Stimulated activated CD8-positive, alpha-beta memory T cell treated with anti-CD3 and anti-CD28 coated beads, Interleukin-4, amount 100 ng/mL, for 4 hours (primary cell): ENCODE measurements around the gene STMP1.
"Not testable (repeated sequence)": the region's sequence is repeated elsewhere in the genome, so short reads cannot be mapped to it uniquely, and the experiment has no call there.

Source experiments
- DNase-seq, 2 donors: peaks; one replicate each; pipeline ENCODE4 v3.0.0-alpha.2; 2020; ENCODE audit warnings: low read depth in 2 of 2, low spot score in 1 of 2

Gene STMP1

DNA sequence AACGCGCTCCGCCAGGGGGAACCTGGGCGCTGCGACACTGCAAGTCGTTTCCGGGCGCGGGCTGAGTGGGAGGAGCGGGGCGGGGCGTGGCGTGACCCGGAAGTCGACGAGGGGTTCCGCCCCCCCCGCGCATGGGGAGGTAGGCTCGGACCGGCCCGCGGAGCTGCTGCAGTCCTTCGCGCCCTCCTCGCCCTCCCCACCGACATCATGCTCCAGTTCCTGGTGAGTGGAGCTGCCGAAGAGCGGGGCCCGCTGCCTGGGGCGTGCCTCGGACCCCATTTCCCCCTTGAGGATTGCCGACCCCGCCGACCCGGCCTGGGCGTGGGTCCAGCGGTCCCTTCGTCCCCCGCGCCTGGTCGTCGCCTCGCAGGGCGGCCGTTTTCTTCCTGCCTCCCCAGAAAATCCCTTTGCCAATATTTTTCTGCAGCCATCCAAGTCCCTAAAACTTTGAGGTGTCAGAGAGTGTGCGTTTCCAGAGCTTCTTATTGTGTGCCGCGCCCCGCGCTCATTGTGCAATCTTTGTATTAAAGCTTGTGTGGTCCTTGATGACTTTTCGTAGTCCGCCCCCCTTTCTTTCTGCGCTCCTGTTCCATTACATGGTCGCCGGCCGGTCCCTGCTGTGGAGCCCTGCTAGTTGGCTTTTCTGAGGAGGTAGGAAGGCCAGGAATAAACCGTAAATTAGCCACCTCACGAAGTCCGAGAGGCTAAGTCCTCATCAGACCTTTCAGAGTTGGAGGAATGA lies at the start of gene STMP1:
STMP1 (plus strand) TSS at position 142 of the 742 bp plus-strand sequence.
- peak; percentile 92 to 95 for DNase-seq

GRCh38 chr7:135616136-135616535 lies 46.2 kb upstream of the STMP1 start:
- no peak for DNase-seq

DNA sequence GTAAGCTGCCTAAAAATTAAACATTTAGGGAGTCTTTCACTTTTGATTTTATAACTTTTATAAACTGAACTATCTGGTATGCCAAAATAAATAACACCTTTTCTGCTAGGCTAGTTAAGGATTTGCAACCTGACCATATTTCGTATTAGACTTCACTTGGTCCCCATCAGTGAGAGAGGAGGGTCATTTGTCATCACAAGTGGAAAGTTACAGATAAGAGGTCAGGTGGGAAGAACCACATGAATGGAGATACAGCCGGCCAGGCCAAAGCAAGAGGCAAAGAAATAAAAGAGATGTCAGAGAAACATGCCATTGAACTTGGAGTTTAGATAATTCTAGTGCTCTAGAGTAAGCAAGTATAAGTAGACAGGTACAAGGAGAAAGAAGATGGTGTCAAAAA lies 44.5 kb upstream of the STMP1 start:
- DNase-seq: no peak

DNA sequence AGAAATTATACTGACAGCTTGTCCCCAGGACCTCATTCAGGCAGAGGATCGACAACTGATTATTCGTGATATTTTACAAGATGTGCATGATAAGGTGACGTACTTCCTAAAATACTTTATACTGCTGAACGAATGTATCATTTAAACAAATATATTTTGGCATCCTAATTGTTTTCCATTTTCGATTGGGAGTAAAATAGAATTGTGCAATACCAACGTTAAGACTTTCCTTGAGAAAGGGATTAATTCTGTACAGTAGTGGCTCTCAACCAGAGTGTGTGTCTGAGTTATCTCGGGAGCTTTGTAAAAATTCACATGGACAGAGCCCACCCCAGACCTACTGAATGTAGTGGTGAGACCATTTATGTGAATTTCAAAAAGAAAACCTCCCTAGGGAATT lies 43.8 kb upstream of the STMP1 start:
- DNase-seq: no peak

- DNase-seq: no peak
These were observed 41.9 kb upstream of the STMP1 start for GRCh38 chr7:135620447-135620846.

GRCh38 chr7:135620980-135621850 lies 41.1 kb upstream of the STMP1 start:
- no peak for DNase-seq

DNA sequence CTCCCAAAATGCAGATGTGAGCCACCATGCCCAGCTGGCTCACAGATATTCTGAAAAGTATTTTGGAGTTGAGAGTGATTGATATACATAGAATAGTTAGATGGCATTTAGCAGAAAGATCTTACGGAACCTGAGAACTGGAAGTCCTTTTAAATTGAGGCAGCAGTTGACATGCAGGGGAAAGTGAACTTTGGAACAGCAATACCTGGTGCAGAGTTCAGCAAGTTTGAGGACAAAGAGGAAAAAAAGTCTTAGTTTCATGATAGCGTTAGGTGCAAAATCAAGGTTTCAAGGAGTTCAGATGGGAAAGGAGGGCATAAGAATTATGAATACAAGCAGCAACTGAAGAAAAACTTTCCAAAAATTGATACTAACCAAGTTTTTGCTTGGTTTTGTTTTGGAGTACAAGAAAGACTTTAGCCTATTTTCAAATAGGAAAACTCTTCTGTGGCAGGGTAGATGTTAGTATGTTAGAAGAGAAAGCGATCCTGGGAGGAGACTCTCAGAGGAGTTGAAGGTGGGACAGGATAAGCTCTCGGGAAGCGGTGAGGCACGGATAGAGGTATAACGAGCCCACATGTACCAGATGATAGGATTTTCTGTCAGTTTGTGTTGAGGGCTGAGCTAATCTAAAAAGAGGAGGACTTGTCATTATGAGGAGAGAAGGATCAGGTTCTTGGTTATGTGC lies 28.0 kb upstream of the STMP1 start:
- DNase-seq: no peak

- DNase-seq: not testable (repeated sequence)
These were observed 22.6 kb upstream of the STMP1 start for GRCh38 chr7:135639690-135640089.

DNA sequence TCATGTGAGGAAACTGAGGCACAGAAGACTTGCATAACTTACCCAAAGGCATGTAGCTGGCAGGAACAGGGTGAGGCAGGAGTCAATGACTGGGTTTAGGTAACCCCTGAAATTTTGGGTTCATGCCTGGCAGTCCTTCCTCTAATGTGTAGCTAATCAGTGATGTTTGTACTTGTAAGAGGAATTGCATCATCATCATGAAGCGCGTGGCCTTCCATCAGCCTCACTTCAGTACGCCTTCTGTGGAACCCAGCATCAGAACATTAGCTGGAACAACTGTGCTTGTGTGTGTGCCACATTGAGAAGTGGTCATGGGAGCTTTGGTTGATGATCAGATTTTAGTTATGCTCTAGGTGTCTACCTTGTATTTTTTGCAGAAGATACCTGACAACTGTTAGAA lies 18.2 kb upstream of the STMP1 start:
- DNase-seq: no peak

DNA sequence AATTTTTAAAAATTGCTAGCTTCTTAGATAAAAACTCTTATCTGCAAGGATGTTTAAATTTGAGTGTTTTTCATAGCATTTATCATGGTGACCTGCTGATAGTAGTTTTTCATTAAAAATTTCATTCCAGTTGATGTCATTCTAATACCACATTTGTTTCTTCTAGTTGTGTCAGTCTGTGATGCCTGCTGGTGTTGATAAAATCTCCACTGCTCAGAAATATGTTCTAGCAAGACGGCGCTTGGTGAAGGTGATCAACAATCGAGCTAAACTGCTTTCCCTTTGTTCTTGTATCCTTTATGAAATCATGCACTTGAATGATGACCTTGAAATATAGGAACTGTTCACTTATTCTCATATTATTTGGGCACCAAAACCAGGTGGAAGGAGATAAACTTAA lies 17.6 kb upstream of the STMP1 start:
- DNase-seq: no peak

DNA sequence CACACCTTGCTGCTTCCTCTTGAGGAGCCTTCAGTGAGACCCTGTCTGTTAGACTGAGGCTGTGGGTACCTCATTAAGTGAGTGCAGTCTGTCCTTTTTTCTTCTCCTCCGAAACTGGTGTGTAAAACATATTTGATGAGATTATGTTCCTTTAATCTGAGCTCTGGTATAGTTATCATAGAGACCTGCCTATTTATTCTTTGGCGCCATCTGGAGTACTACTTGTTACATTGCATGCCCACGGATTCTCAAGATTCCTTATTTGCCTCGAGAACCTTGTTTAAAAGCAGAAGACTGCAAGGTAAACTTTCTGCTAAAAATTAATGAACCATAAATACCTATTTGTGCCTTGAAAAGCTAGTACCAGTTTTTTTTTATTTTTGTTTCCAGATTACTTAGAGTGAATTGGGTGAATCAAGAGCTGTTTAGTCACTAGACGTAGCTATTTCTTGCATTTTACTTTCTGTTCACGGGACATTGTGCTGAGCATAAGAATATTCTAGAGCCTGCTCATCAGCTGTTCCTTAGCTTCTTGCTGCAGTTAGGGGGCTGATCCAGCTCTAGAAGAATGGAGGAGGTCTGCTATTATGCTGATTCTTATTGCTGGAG lies 16.9 kb upstream of the STMP1 start:
- no peak for DNase-seq

- DNase-seq: no peak
These were observed 14.6 kb upstream of the STMP1 start for GRCh38 chr7:135647755-135648154.

GRCh38 chr7:135648235-135648634 lies 14.1 kb upstream of the STMP1 start:
- no peak for DNase-seq

DNA sequence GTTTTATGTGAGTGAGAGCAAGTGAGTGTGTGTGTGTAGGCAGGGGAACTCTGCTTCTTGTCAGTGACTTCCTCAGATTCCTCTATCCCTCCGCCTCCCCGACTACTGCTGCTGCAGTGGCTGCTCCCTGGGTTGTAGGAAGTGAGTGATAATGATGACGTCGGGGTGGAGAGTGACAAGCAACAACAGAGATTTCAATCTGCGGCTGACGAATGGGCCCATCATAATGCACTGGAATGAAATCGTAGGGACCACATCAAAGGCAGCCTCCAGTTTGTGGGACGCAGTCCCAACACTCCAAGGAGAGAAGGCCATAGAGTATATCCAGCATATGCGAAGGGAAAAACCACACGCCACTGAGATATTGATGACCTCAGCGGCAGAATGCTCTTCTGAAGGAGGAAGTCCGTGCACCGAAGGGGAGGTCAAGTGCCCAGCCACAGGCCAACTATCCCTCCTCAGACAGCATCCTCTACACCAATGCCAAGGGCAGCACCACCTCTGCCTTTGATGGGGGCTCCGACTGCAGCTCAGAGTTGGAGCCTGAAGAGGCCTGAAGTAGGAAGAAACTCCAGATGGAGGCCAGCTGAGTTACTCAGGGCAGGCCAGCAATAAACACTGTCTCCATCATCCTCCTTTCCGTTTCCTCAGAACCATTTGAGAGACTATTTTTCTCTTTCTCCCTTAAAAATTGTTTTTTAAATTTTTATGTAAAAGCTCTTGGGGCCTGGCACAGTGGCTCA lies 11.3 kb upstream of the STMP1 start:
- no peak for DNase-seq

DNA sequence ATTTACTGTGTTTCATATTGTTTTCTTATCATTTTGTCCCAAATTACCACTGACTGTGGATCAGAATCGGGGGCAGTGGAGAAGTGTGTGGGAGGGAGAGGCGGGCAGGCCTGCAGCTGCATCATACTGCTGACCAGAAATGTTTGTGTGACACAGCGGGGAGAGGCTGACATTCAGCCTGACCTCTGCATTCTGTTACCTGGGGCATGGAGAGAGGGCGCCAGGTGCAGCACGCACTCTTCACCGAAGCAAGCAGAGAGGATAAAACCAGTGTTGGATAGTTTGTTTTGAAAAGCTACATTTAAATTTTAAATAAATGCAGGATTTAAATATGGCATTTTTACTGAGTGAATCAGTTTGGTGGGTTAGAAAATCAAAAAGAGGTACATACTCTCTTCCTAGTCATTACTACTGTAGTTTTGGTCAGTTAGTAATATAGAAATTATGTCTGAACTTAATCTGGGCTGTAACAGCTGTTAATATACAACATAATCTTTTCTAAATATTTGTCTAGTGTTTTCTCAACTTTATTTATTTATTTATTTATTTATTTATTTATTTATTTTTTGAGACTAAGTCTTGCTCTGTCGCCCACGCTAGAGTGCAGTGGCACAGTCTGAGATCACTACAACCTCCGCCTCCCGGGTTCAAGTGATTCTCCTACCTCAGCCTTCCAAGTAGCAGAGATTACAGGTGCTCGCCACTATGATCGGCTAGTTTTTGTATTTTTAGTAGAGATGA lies 8.8 kb upstream of the STMP1 start:
- no peak for DNase-seq

DNA sequence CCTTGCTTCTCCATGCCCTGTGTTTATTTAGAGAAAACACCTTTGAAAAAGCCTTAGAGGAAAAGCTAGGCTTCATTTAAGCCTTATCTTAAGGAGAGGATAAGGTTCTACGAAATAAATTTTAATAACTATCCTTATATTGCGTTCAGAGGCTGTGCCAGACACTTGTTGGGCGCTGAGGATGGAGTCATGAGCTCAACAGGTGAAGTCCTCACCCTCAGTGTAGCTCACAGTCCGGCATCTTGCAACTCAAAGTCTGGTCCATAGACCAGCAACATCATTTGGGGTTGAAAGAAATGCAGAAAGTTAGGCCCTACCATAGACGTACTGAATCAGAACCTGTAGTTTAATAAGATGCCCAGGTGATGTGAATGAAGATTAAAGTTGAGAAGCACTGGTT lies 3.8 kb upstream of the STMP1 start:
- no peak for DNase-seq

GRCh38 chr7:135659159-135659846 lies 3.0 kb upstream of the STMP1 start:
- DNase-seq: no peak

DNA sequence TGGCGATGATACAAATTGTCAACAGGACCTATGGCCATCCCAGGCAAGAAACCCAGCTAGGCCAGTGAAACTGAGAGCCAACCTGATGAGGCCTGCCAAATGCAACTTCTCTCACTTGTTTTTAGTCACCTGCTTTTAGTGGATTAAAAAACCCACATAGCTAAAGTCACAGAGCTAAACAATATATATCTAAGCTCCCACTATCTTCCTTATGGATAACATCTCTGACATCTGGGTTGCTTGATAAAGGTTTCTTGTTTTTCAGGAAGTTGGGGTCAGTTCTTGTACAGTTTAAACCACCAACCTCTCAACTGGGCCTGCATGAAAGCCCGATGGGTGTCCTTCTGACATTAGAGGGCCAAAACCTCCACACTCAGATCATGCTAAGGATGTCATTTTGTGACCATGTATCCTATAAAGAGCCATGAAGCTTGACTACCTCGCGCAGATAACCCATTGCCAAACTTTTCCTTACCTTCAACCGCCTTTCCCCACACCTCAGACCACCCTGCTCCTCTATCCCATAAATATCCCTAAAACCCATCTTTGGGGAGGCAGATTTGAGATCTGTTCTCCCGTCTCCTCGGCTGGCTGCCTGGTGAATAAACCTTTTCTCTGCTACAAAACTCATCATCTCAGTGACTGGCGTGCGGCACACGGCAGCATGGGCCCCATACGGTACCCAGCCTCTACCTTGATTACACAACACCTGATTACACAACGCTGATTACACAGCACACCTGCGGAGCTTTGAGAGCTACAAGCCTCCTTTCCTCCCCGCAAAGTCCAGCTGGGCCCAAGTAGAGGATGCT lies 797 bp upstream of the STMP1 start:
- DNase-seq: no peak

GRCh38 chr7:135662123-135662372 lies 266 bp upstream of the STMP1 start:
- no peak for DNase-seq
